MG63 (cell line): ENCODE measurements around the gene EIF4E. TPM values are rescaled to one million over a fixed set of nuclear protein-coding genes. Genes with fewer than 3 reads are reported as not detected.
"Not testable (repeated sequence)": the region's sequence is repeated elsewhere in the genome, so short reads cannot be mapped to it uniquely, and the experiment has no call there.

ENCODE experiments used
- DNase-seq: peaks from one replicate; pipeline ENCODE4 v3.0.0-alpha.2; 2020
- H3K27me3 ChIP-seq: fragments of 250-450 bp; sonication (Bioruptor Pico); 2 replicates; pipeline ENCODE4 v1.5.1; 2020; ENCODE audit warnings: mild to moderate bottlenecking, moderate library complexity
- H3K36me3 ChIP-seq: fragments of 250-450 bp; sonication (Bioruptor Pico); 2 replicates; pipeline ENCODE4 v1.5.1; 2020; ENCODE audit warnings: mild to moderate bottlenecking, moderate library complexity
- H3K4me3 ChIP-seq: fragments of 250-450 bp; sonication (Bioruptor Pico); 2 replicates; pipeline ENCODE4 v1.5.1; 2020; ENCODE audit warnings: mild to moderate bottlenecking, moderate library complexity
- H3K9me3 ChIP-seq: fragments of 250-450 bp; sonication (Bioruptor Pico); 2 replicates; pipeline ENCODE4 v1.5.1; 2020; ENCODE audit warnings: mild to moderate bottlenecking, moderate library complexity
- total RNA-seq: library from RNA; depleted of rRNA; stranded (reverse); fragments of >200 nt; shearing (Covaris generic); gene quantifications from 2 replicates; pipeline ENCODE4 v1.2.3, GENCODE V29; 2014; ENCODE audit warnings: low replicate concordance

The EIF4E gene
- total RNA-seq, 1 experiment from 2014 or later, result 81.2 TPM

DNA sequence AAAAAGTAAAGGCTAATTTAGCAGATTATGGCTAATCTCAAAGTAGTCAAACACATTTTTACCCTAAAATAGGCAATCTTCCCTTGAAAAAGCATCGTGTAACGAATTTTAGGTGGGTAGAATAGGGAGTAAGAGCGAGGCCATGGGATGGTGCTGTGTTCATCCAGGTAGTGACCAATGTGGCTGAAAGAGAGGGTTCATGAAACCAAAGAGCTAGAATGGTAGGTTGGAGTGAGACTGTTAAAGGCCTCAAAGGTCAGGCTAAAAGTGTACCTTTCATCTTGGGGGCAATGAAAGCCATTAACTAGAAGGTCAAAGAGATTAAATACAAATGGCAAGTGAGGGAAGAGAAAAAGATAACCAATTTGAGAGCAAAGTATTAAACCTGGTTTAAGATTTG lies 23.6 kb downstream of the EIF4E start:
- Histone ChIP-seq H3K9me3 (no peaks in the 10 kb centered on the region), H3K4me3 (no peak overlapping the region), H3K27me3 (no peaks in the 10 kb centered on the region), H3K36me3 (peaks cover 28% of the 10 kb centered on the region)
- DNase-seq, result no peak

DNA sequence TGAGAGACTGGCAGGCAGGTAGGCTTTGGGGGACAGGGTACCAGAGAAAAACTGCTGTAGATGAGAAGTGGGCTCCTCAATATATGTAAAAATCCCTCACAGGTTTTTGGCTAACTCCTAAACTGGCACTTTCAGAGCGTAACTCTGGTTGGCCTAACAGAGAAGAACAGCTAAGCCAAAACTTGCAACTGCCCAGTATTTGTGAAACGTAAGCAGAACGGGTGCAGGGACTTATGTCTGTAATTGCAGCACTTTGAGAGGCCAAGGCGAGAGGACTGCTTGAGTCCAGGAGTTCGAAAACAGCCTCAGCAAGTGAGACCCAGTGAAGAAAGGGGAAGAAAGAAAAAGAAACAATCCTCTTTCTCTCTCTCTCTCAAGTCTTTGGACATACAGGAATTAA lies 25.0 kb downstream of the EIF4E start:
- no peak for DNase-seq
- H3K9me3 ChIP-seq, result no peaks in the 10 kb centered on the region
- H3K27me3 ChIP-seq, result no peaks in the 10 kb centered on the region
- H3K4me3 ChIP-seq, result no peak overlapping the region
- peaks cover 27% of the 10 kb centered on the region for H3K36me3 ChIP-seq

DNA sequence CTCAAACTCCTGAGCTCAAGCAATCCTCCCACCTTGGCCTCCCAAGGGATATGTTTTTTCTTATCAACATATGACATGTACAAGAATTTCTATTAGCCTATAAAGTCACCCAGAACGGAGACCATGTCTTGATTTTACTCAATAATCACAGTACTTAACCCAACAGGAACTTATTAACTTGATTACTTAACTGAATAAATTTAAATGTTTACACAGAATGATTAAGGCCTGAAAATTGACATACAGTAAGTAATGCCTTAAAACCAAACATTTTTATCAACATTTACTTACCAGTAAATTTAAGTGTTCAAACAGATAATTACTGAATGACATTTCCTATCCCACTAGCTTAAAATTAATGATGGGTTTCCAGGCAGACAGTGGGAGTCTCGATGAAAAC lies 25.4 kb downstream of the EIF4E start:
- Histone ChIP-seq H3K27me3 (no peaks in the 10 kb centered on the region), H3K4me3 (no peak overlapping the region), H3K9me3 (no peaks in the 10 kb centered on the region), H3K36me3 (peaks cover 26% of the 10 kb centered on the region)
- no peak for DNase-seq

DNA sequence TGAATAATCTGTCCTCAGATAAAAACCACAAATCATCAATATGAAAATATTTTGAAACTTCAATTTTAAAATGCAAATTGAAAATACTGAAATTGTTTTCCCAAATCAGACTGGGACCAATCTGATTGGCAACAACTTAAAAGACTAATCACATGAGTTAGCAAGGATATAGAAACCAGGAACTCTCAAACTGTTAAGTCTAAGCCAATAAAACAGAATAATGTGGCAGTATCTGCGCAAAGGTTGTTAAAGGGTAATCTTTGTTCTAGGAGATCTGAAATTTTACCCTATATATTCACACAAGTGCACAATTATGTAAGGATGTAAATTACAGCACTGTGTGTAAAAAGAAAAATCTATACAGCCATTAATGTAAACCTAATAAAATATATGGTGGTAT lies 29.7 kb downstream of the EIF4E start:
- DNase-seq, result no peak
- Histone ChIP-seq H3K36me3 (peaks cover 47% of the 10 kb centered on the region), H3K27me3 (no peaks in the 10 kb centered on the region), H3K4me3 (no peak overlapping the region), H3K9me3 (no peaks in the 10 kb centered on the region)

DNA sequence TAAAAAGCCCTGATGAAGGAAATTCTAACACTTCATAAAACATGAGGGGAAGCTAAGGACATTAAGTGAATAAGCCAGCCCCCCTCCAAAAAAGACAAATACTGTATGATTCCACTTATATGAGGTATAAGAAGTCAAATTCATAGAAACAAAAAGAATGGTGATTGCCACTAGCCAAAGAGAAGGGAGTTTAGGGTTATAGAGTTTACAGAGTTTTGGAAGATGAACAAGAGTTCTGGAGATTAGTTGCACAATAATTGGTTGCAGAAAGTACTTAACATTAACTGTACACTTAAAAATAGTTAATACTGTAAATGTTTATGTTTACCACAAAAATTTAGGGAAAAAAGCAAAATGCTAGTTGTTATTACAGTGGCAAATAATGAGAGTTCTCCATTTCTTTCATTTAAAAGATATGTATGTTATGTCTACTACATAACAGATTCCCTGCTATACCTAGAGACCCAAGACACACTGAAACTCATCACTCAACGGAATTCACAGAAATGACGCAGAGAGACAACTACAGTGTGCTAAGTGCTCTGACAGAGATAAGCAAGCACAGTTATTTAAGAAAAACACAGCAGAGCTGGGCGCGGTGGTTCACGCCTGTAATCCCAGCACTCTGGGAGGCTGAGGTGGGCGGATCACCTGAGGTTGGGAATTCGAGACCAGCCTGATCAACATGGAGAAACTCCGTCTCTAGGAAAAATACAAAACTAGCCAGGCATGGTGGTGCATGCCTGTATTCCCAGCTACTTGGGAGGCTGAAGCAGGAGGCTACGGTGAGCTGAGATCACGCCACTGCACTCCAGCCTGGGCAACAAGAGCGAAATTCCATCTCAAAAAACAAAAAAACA lies 37.2 kb downstream of the EIF4E start:
- no peak for DNase-seq
- Histone ChIP-seq H3K4me3 (no peak overlapping the region), H3K9me3 (no peaks in the 10 kb centered on the region), H3K36me3 (peaks cover 61% of the 10 kb centered on the region), H3K27me3 (no peaks in the 10 kb centered on the region)

DNA sequence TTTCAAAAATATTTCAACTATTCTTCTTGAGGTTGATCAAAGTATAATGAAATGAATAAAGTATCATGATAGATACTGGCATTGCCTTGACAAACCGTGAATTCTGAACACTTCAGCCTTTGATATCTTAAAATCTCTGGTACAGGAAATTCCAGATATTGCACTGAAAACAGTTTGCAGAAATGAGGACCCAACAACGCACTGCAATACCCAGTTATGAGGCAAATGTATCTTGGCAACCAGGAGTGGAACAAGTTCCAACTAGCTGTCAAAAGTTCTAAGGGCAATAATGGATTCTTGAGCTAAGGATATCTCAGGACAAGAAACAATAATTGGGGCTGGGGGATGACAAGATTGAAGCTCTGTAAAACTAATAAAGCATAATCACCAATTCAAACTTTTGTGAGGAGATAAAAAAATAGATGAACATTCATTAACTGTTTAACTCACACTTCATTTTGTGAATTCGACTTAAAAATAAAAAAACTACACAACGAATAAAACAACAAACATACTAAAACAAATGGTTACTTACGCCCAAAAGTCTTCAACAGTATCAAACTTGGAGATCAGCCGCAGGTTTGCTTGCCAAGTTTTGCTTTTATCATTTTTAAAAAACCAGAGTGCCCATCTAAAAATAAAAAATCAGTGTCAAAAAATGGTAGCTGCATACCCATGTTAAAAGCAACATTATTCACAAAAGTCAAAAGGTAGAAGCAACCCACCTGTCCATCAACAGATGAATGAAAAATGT lies 38.1 kb downstream of the EIF4E start:
- Histone ChIP-seq H3K4me3 (no peak overlapping the region), H3K27me3 (no peaks in the 10 kb centered on the region), H3K9me3 (no peaks in the 10 kb centered on the region), H3K36me3 (peaks cover 70% of the 10 kb centered on the region)
- no peak for DNase-seq

DNA sequence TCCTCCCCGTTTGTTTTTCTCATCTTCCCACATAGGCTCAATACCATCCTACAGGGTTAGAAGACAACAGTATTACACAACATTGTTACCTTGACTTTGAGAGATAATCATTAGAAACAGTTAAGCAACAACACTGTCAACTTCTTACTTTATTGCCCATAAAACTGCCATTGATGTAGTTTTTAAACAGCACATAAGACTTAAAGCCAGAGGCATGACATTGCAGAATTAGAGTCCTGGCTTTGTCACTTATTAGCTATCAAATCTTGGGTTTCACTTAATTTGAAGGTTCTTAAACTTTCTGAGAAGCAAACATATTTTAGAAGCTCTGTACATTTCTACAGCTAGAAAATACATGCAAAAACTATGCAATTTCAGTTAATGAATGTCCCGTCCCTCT lies 41.8 kb downstream of the EIF4E start:
- no peaks in the 10 kb centered on the region for H3K27me3 ChIP-seq
- no peak for DNase-seq
- H3K4me3 ChIP-seq, result no peak overlapping the region
- H3K9me3 ChIP-seq, result no peaks in the 10 kb centered on the region
- peaks cover 60% of the 10 kb centered on the region for H3K36me3 ChIP-seq

DNA sequence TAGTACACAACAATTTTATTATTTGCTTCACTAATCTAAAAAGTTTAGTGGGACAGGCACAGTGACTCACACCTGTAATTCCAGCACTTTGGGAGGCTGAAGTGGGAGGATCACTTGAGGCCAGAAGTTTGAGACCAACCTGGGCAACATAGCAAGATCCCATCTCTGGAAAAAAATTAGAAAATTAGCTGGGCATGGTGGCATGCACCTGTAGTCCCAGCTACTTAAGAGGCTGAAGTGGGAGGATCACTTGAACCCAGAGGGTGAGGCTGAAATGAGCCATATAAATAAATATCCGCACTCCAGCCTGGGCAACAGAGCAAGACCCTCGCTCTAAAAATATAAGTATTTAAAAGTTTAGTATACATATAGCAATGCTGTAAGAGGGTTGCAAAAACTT lies 42.6 kb downstream of the EIF4E start:
- peaks cover 59% of the 10 kb centered on the region for H3K36me3 ChIP-seq
- not testable (repeated sequence) for H3K27me3 ChIP-seq, DNase-seq, H3K9me3 ChIP-seq, H3K4me3 ChIP-seq

DNA sequence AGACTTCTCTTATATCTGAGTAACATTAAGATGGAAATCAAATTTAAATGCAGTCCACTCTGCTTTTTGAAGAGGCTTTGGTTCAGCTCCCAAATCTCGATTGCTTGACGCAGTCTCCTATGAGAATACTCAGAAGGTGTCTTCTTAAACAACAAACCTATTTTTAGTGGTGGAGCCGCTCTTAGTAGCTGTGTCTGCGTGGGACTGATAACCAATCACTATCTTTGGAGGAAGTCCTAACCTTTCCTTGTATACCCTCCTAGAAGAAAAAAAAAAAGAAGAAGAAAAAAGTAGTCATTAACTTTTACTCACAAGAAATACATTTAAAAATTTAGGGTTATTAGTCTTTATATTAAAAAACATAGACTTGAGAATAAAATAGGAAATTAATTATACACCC lies 48.0 kb downstream of the EIF4E start:
- H3K4me3 ChIP-seq, H3K27me3 ChIP-seq, DNase-seq, H3K9me3 ChIP-seq: not testable (repeated sequence)
- H3K36me3 ChIP-seq, result peaks cover 38% of the 10 kb centered on the region

DNA sequence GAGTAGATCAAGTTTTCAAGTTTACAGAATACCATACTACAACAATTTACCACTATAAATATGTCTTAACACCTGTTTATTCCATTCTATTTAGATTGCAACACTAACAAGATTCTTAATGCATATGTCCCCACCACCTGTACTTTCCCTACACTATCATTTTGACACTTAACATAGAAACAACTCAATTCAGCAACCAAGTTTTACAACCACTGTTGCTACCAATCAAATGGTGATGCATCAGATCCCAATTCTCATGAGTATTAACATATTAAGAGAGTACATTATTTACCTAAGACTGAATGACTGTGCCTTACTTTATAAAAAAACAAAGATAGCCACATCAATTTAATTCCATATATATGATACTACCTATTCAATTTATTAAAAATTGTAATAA lies 49.4 kb downstream of the EIF4E start:
- no peak for DNase-seq
- no peak overlapping the region for H3K4me3 ChIP-seq
- H3K9me3 ChIP-seq, result no peaks in the 10 kb centered on the region
- no peaks in the 10 kb centered on the region for H3K27me3 ChIP-seq
- H3K36me3 ChIP-seq, result peaks cover 27% of the 10 kb centered on the region

DNA sequence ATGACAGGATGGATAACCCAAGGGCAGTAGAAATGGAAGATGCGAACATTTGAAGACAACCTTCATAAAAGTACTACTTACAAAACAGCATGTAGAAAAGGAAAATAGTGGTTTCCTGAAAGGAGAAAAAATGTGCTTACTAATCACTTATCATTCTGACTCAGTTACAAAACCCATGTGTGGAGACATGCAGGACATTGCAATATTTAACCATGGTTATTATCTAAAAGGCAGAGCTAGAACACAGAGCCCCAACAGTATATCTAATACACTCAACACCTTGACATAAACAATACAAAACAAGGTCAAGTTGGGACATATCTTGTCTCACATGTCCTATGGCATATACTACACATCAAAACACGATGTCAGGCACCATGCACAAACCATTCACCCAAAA lies 55.9 kb downstream of the EIF4E start:
- Histone ChIP-seq H3K27me3 (no peaks in the 10 kb centered on the region), H3K36me3 (peaks cover 4% of the 10 kb centered on the region), H3K9me3 (no peaks in the 10 kb centered on the region), H3K4me3 (no peak overlapping the region)
- no peak for DNase-seq

DNA sequence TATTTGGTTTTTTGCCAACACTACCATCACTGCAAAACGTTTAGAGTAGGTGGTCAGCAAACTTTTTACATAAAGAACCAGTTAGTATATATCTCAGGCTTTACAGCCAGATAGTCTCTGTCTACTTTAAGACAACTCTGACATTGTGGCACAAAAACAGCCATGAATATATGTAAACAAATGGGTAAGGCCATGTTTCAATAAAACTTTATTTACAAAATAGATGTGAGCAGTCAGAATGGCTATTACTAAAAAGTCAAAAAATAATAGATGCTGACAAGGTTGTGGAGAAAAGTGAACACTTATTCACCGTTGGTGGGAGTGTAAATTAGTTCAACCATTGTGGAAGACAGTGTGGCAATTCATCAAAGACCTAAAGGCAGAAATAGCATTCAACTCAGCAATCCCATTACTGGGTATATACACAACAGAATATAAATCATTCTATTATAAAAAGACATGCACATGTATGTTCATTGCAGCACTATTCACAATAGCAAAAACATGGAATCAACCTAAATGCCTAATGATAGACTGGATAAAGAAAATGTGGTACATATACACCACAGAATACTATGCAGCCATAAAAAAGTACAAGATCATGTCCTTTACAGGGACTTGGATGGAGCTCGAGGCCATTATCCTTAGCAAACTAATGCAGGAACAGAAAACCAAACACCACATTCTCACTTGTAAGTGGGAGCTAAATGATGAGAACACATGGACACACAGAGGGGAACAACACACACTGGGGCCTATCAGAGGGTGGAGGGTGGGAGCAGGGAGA lies 56.6 kb downstream of the EIF4E start:
- H3K27me3 ChIP-seq, H3K9me3 ChIP-seq, DNase-seq, H3K4me3 ChIP-seq, H3K36me3 ChIP-seq: not testable (repeated sequence)

DNA sequence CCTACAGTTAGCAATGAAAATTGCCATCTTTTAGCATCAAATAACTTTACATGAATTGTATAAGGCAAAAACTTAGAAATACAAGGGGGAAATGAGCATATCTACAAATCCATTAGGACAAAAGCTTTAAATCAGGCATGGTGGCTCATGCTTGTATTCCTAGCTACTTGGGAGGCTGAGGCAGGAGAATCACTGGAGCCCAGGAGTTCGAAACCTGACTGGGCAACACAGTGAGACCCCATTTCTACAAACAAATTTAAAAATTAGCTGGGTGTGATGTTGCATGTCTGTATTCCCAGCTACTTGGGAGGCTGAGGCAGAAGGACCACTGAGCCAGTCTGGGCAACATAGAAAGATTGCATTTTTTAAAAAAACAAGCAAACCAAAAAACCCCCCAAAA lies 61.3 kb downstream of the EIF4E start:
- no peaks in the 10 kb centered on the region for H3K36me3 ChIP-seq
- no peak for DNase-seq
- H3K9me3 ChIP-seq, result no peaks in the 10 kb centered on the region
- no peak overlapping the region for H3K4me3 ChIP-seq
- H3K27me3 ChIP-seq, result no peaks in the 10 kb centered on the region

DNA sequence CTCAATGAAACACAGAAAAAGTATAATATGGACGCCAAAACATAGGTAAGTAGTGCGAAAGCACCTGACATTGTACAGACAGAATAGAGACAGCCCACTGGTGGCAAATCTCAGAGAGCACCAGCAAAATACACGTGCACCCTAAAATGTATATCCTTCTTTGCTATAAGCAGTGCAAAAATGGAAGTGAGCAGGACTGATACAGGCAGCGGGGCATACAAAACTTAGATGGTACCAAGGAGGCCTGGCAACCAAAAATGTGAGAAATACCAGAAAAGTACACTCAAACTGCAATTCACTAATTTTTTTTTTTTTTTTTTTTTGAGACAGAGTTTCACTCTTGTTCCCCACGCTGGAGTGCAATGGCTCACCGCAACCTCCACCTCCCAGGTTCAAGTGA lies 63.9 kb downstream of the EIF4E start:
- DNase-seq, result no peak
- H3K27me3 ChIP-seq, result no peaks in the 10 kb centered on the region
- H3K9me3 ChIP-seq, result no peaks in the 10 kb centered on the region
- no peak overlapping the region for H3K4me3 ChIP-seq
- no peaks in the 10 kb centered on the region for H3K36me3 ChIP-seq

DNA sequence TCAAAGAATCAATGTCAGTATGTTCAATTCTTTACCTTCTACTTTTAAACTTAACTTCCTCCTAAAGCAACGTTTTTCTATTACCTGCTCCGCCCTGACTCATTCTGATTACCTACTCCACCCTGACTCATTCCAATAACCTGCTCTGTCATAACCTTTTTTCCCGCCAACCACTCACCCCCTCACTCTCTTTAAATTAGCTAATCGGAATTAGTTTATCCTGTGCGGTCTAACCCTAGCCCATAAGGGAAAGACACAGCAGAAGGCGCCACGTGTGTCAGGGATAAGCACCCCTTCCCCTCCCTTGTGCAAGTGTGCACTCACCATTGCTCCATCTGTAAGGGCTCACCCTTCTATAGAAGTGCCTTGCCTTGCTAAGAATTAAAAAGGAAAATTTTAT lies 64.4 kb downstream of the EIF4E start:
- Histone ChIP-seq H3K9me3 (no peaks in the 10 kb centered on the region), H3K4me3 (no peak overlapping the region), H3K36me3 (no peaks in the 10 kb centered on the region), H3K27me3 (no peaks in the 10 kb centered on the region)
- no peak for DNase-seq

DNA sequence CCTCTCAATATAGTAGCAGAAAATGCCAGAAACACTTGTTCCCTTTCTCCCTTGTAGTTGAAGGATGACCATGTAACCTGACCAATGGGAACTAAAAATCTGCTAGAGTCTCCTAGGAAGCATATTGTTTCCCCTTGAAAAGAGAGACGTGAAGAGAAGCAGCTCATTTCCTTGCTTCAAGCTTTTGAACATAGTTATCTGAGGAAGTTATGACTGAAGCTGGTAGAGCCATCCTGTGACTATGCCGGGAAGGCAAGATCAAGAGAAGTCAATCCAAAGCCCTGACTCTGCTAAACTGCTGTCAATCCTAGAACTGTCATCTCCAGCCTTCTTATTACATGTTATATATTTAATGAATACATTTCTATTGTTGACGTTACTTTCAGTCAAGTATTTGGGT lies 66.6 kb downstream of the EIF4E start:
- Histone ChIP-seq H3K4me3 (no peak overlapping the region), H3K36me3 (no peaks in the 10 kb centered on the region), H3K27me3 (no peaks in the 10 kb centered on the region), H3K9me3 (no peaks in the 10 kb centered on the region)
- no peak for DNase-seq

DNA sequence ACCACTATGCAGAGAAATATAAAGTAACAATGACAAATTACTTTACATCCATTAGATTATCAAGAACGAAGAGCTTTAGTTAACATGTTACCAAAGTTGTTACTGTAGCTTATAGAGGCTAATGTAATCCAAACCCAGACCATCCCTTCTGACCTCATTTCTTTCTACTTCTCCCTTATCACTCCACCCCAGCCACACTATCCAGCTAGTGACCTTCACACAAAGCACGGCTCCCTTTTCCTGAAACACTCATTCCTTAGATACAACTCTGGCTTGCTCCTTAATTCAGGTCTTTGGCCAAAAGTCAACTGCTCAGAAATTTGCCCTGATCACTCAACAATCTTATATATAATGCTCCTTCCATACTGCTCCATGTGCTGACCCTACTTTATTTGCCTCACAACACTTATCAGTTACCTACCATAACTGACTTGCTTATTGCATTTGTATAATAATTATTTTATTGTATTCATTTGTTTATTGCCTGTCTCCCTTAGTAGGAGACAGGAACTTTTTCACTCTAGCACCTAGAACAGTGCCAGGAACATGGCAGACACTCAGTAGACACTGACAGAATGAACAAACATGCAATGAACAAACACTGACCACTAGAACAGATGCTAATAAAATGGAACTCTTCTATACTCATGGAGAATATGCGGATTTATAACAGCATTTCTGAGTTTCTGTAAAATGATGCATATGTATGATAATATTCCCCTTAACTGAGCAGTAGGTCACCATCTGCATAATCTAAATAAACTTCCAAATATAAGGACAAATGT lies 67.6 kb downstream of the EIF4E start:
- H3K27me3 ChIP-seq, result no peaks in the 10 kb centered on the region
- DNase-seq, result no peak
- H3K9me3 ChIP-seq, result no peaks in the 10 kb centered on the region
- H3K36me3 ChIP-seq, result no peaks in the 10 kb centered on the region
- no peak overlapping the region for H3K4me3 ChIP-seq
